Measurements from ENCODE around the gene CCDC86.

DNA sequence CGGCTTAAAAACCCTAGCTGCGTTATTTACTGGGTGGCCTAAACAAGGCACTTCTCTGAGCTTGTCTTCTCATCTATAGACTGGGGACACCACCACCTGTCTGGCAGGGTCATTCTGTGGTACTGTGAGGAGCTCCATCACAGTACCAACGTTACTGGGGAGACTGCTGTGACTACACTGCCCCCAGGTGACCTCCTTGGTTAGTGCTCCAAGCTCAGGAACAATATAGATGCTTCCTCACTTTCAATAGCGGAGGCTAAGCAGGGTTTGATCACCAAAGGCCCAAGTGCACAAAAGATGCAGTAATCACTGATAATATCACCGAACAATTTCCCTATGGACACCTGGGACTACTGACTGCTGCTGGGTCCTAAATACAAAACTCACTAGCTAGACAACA is 45.6 kb downstream of the CCDC86 start:
- TF ChIP-seq, protein P1, sequence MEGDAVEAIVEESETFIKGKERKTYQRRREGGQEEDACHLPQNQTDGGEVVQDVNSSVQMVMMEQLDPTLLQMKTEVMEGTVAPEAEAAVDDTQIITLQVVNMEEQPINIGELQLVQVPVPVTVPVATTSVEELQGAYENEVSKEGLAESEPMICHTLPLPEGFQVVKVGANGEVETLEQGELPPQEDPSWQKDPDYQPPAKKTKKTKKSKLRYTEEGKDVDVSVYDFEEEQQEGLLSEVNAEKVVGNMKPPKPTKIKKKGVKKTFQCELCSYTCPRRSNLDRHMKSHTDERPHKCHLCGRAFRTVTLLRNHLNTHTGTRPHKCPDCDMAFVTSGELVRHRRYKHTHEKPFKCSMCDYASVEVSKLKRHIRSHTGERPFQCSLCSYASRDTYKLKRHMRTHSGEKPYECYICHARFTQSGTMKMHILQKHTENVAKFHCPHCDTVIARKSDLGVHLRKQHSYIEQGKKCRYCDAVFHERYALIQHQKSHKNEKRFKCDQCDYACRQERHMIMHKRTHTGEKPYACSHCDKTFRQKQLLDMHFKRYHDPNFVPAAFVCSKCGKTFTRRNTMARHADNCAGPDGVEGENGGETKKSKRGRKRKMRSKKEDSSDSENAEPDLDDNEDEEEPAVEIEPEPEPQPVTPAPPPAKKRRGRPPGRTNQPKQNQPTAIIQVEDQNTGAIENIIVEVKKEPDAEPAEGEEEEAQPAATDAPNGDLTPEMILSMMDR (IDR thresholded peaks at IDR 0.05): peak; percentile 24 to 59 (median 29)
- TF ChIP-seq POLR2A (IDR thresholded peaks at IDR 0.05): no peak
- TF ChIP-seq EP300 (IDR thresholded peaks at IDR 0.05): no peak
